ENCODE measurements around the gene NARS2.
"Not testable (repeated sequence)": the region's sequence is repeated elsewhere in the genome, so short reads cannot be mapped to it uniquely, and the experiment has no call there.

Gene NARS2

GRCh38 chr11:78540256-78540655, 34.4 kb downstream of the NARS2 start:
- DNase-seq: no peak

GRCh38 chr11:78539506-78539905, 35.2 kb downstream of the NARS2 start:
- no peak for DNase-seq

- no peak for DNase-seq
Measured at GRCh38 chr11:78536933-78537332, 37.7 kb downstream of the NARS2 start.

- DNase-seq: no peak
Measured at GRCh38 chr11:78535920-78536319, 38.7 kb downstream of the NARS2 start.

- DNase-seq: no peak
Measured at GRCh38 chr11:78535027-78535426, 39.6 kb downstream of the NARS2 start.

- peak; percentile 21 to 47 for DNase-seq
Measured at GRCh38 chr11:78533399-78533798, 41.3 kb downstream of the NARS2 start.

GRCh38 chr11:78532991-78533390, 41.7 kb downstream of the NARS2 start:
- DNase-seq: no peak

GRCh38 chr11:78526497-78527146, 48.0 kb downstream of the NARS2 start:
- no peak for DNase-seq

GRCh38 chr11:78525720-78526119, 48.9 kb downstream of the NARS2 start:
- DNase-seq: no peak

- DNase-seq: no peak
Measured at GRCh38 chr11:78520230-78520629, 54.4 kb downstream of the NARS2 start.

GRCh38 chr11:78516281-78516680, 58.4 kb downstream of the NARS2 start:
- DNase-seq: no peak

- DNase-seq: no peak
Measured at GRCh38 chr11:78514922-78515502, 59.7 kb downstream of the NARS2 start.

- not testable (repeated sequence) for DNase-seq
Measured at GRCh38 chr11:78513085-78513484, 61.6 kb downstream of the NARS2 start.

- DNase-seq: no peak
Measured at GRCh38 chr11:78510597-78510996, 64.1 kb downstream of the NARS2 start.

GRCh38 chr11:78510025-78510596, 64.6 kb downstream of the NARS2 start:
- DNase-seq: no peak

GRCh38 chr11:78504708-78505107, 70.0 kb downstream of the NARS2 start:
- no peak for DNase-seq

GRCh38 chr11:78504181-78504580, 70.5 kb downstream of the NARS2 start:
- DNase-seq: no peak

GRCh38 chr11:78499971-78500370, 74.7 kb downstream of the NARS2 start:
- DNase-seq: no peak

- no peak for DNase-seq
Measured at GRCh38 chr11:78497293-78497692, 77.4 kb downstream of the NARS2 start.

- no peak for DNase-seq
Measured at GRCh38 chr11:78493413-78493975, 81.2 kb downstream of the NARS2 start.

GRCh38 chr11:78492973-78493372, 81.7 kb downstream of the NARS2 start:
- no peak for DNase-seq

- no peak for DNase-seq
Measured at GRCh38 chr11:78489184-78489583, 85.5 kb downstream of the NARS2 start.

GRCh38 chr11:78478536-78478935, 96.1 kb downstream of the NARS2 start:
- no peak for DNase-seq

GRCh38 chr11:78476066-78476465, 98.6 kb downstream of the NARS2 start:
- no peak for DNase-seq
